ENCODE data around the gene PHF2. TPM values are rescaled to one million over a fixed set of nuclear protein-coding genes. Genes with fewer than 3 reads are reported as not detected.
"Not testable (repeated sequence)": the region's sequence is repeated elsewhere in the genome, so short reads cannot be mapped to it uniquely, and the experiment has no call there.

Gene PHF2
- total RNA-seq, 1 donor from 2014 or later = 22.4 TPM

- H3K27ac Mint-ChIP-seq = no peak overlapping the region
- intact Hi-C loops (cut with micrococcal nuclease) = no loop called here
- H3K27me3 Mint-ChIP-seq = no peaks in the 10 kb centered on the region
- H3K4me3 Mint-ChIP-seq = no peak overlapping the region
- DNase-seq = no peak
- H3K4me1 Mint-ChIP-seq = no peaks in the 10 kb centered on the region
- peaks cover 5% of the 10 kb centered on the region for H3K36me3 Mint-ChIP-seq (ENCODE audit: low read depth)
- H3K9me3 Mint-ChIP-seq = no peaks in the 10 kb centered on the region
These were observed 89.5 kb downstream of the PHF2 start for GRCh38 chr9:93665637-93666438.

- H3K9me3 Mint-ChIP-seq; H3K4me3 Mint-ChIP-seq; DNase-seq; H3K27ac Mint-ChIP-seq; H3K27me3 Mint-ChIP-seq; intact Hi-C loops (cut with micrococcal nuclease); H3K36me3 Mint-ChIP-seq (ENCODE audit: low read depth); H3K4me1 Mint-ChIP-seq: not testable (repeated sequence)
These were observed 90.0 kb downstream of the PHF2 start for GRCh38 chr9:93666439-93666784.

- Mint-ChIP-seq H3K4me3 (no peak overlapping the region), H3K4me1 (no peaks in the 10 kb centered on the region), H3K36me3 (ENCODE audit: low read depth) (peaks cover 6% of the 10 kb centered on the region), H3K9me3 (no peaks in the 10 kb centered on the region), H3K27me3 (no peaks in the 10 kb centered on the region), H3K27ac (no peak overlapping the region)
- intact Hi-C loops (cut with micrococcal nuclease) = no loop called here
- DNase-seq = no peak
These were observed 90.6 kb downstream of the PHF2 start for GRCh38 chr9:93667006-93667405.

GRCh38 chr9:93667627-93668026, 91.2 kb downstream of the PHF2 start:
- Mint-ChIP-seq H3K27ac (no peak overlapping the region), H3K36me3 (ENCODE audit: low read depth) (peaks cover 7% of the 10 kb centered on the region), H3K27me3 (no peaks in the 10 kb centered on the region), H3K4me1 (no peaks in the 10 kb centered on the region), H3K9me3 (no peaks in the 10 kb centered on the region), H3K4me3 (no peak overlapping the region)
- intact Hi-C loops (cut with micrococcal nuclease) = no loop called here
- DNase-seq = no peak

- H3K9me3 Mint-ChIP-seq = no peaks in the 10 kb centered on the region
- H3K27ac Mint-ChIP-seq = no peak overlapping the region
- no peaks in the 10 kb centered on the region for H3K27me3 Mint-ChIP-seq
- peaks cover 10% of the 10 kb centered on the region for H3K36me3 Mint-ChIP-seq (ENCODE audit: low read depth)
- DNase-seq = no peak
- H3K4me1 Mint-ChIP-seq = no peaks in the 10 kb centered on the region
- intact Hi-C loops (cut with micrococcal nuclease) = no loop called here
- H3K4me3 Mint-ChIP-seq = no peak overlapping the region
These were observed 92.0 kb downstream of the PHF2 start for GRCh38 chr9:93668261-93668871.

GRCh38 chr9:93669116-93669957, 93.0 kb downstream of the PHF2 start:
- Mint-ChIP-seq H3K36me3 (ENCODE audit: low read depth) (peaks cover 12% of the 10 kb centered on the region), H3K4me3 (no peak overlapping the region), H3K9me3 (no peaks in the 10 kb centered on the region), H3K27ac (no peak overlapping the region), H3K27me3 (no peaks in the 10 kb centered on the region), H3K4me1 (no peaks in the 10 kb centered on the region)
- intact Hi-C loops (cut with micrococcal nuclease) = no loop called here
- DNase-seq = no peak

GRCh38 chr9:93669958-93670207, 93.5 kb downstream of the PHF2 start:
- no peaks in the 10 kb centered on the region for H3K4me1 Mint-ChIP-seq
- H3K9me3 Mint-ChIP-seq = no peaks in the 10 kb centered on the region
- H3K27ac Mint-ChIP-seq = no peak overlapping the region
- no peak for DNase-seq
- H3K27me3 Mint-ChIP-seq = no peaks in the 10 kb centered on the region
- H3K36me3 Mint-ChIP-seq (ENCODE audit: low read depth) = peaks cover 14% of the 10 kb centered on the region
- intact Hi-C loops (cut with micrococcal nuclease) = no loop called here
- no peak overlapping the region for H3K4me3 Mint-ChIP-seq

- Mint-ChIP-seq H3K9me3 (no peaks in the 10 kb centered on the region), H3K36me3 (ENCODE audit: low read depth) (peaks cover 15% of the 10 kb centered on the region), H3K27me3 (no peaks in the 10 kb centered on the region), H3K4me1 (no peaks in the 10 kb centered on the region), H3K4me3 (no peak overlapping the region), H3K27ac (no peak overlapping the region)
- intact Hi-C loops (cut with micrococcal nuclease) = no loop called here
- no peak for DNase-seq
These were observed 94.0 kb downstream of the PHF2 start for GRCh38 chr9:93670208-93671019.

- no peak for DNase-seq
- H3K4me3 Mint-ChIP-seq = no peak overlapping the region
- no peaks in the 10 kb centered on the region for H3K4me1 Mint-ChIP-seq
- no peaks in the 10 kb centered on the region for H3K9me3 Mint-ChIP-seq
- H3K27ac Mint-ChIP-seq = no peak overlapping the region
- no peaks in the 10 kb centered on the region for H3K27me3 Mint-ChIP-seq
- intact Hi-C loops (cut with micrococcal nuclease) = no loop called here
- peaks cover 15% of the 10 kb centered on the region for H3K36me3 Mint-ChIP-seq (ENCODE audit: low read depth)
These were observed 94.6 kb downstream of the PHF2 start for GRCh38 chr9:93671020-93671338.

- H3K9me3 Mint-ChIP-seq; H3K27me3 Mint-ChIP-seq; H3K27ac Mint-ChIP-seq; H3K4me3 Mint-ChIP-seq; DNase-seq; H3K4me1 Mint-ChIP-seq; intact Hi-C loops (cut with micrococcal nuclease): not testable (repeated sequence)
- peaks cover 15% of the 10 kb centered on the region for H3K36me3 Mint-ChIP-seq (ENCODE audit: low read depth)
These were observed 96.1 kb downstream of the PHF2 start for GRCh38 chr9:93672330-93673020.

GRCh38 chr9:93673021-93673838, 96.8 kb downstream of the PHF2 start:
- no peak for DNase-seq
- H3K36me3 Mint-ChIP-seq (ENCODE audit: low read depth) = peaks cover 19% of the 10 kb centered on the region
- H3K4me1 Mint-ChIP-seq = no peaks in the 10 kb centered on the region
- H3K27ac Mint-ChIP-seq = no peak overlapping the region
- no peak overlapping the region for H3K4me3 Mint-ChIP-seq
- intact Hi-C loops (cut with micrococcal nuclease) = no loop called here
- no peaks in the 10 kb centered on the region for H3K27me3 Mint-ChIP-seq
- no peaks in the 10 kb centered on the region for H3K9me3 Mint-ChIP-seq

GRCh38 chr9:93673839-93674334, 97.5 kb downstream of the PHF2 start:
- intact Hi-C loops (cut with micrococcal nuclease) = no loop called here
- Mint-ChIP-seq H3K27ac (no peak overlapping the region), H3K36me3 (ENCODE audit: low read depth) (peaks cover 19% of the 10 kb centered on the region), H3K4me1 (no peaks in the 10 kb centered on the region), H3K27me3 (no peaks in the 10 kb centered on the region), H3K9me3 (no peaks in the 10 kb centered on the region), H3K4me3 (no peak overlapping the region)
- DNase-seq = no peak
